ENCODE measurements around the gene SEPTIN10.
"Not testable (repeated sequence)": the region's sequence is repeated elsewhere in the genome, so short reads cannot be mapped to it uniquely, and the experiment has no call there.

SEPTIN10 gene

GRCh38 chr2:109649736-109650695 lies 36.2 kb upstream of the SEPTIN10 start:
- H3K27me3 ChIP-seq (ENCODE audit: insufficient read depth, insufficient read length) = no peaks in the 10 kb centered on the region
- peaks cover 4% of the 10 kb centered on the region for H3K4me1 ChIP-seq (ENCODE audit: insufficient read depth, insufficient read length)
- H3K9ac ChIP-seq (ENCODE audit: insufficient read length, low read depth) = no peak overlapping the region
- no peaks in the 10 kb centered on the region for H3K36me3 ChIP-seq (ENCODE audit: insufficient read depth, insufficient read length, low read length)
- H3K9me3 ChIP-seq (ENCODE audit: insufficient read depth, low read length) = no peaks in the 10 kb centered on the region
- no peak for DNase-seq (ENCODE audit: low read depth, low spot score)
- no peak for TF ChIP-seq SUZ12 (IDR thresholded peaks at IDR 0.05; ENCODE audit: extremely low read depth, insufficient read depth, insufficient read length)
- no peak for TF ChIP-seq ZNF274 (IDR thresholded peaks at IDR 0.05; ENCODE audit: low read depth, low read length)
- no peak for TF ChIP-seq YY1 (IDR thresholded peaks at IDR 0.05; ENCODE audit: insufficient read depth, insufficient read length)
- H3K4me3 ChIP-seq (ENCODE audit: insufficient read length, low read depth) = no peak overlapping the region

DNA sequence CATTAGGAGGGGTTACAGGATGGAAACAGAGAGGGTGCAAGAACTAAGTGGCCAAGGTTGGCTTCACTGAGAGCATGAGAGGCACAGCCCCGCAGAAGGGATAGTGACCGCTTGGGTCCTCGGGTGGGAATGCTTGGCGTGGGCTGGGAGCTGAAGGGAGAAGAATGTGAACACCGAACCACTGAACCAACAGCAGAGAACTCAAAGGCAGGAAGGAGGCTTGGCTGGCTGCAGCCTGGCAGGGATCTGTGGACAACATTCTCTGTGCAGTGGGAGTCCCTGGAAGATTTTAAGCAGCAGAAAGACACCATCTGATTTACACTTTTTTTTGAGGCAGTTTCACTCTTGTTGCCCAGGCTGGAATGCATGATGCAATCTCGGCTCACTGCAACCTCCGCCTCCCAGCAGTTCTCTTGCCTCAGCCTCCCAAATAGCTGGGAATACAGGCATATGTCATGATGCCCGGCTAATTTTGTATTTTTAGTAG lies 34.3 kb upstream of the SEPTIN10 start:
- peaks cover 4% of the 10 kb centered on the region for H3K4me1 ChIP-seq (ENCODE audit: insufficient read depth, insufficient read length)
- H3K9me3 ChIP-seq (ENCODE audit: insufficient read depth, low read length) = no peaks in the 10 kb centered on the region
- no peak for TF ChIP-seq YY1 (IDR thresholded peaks at IDR 0.05; ENCODE audit: insufficient read depth, insufficient read length)
- no peak for TF ChIP-seq ZNF274 (IDR thresholded peaks at IDR 0.05; ENCODE audit: low read depth, low read length)
- H3K9ac ChIP-seq (ENCODE audit: insufficient read length, low read depth) = no peak overlapping the region
- no peaks in the 10 kb centered on the region for H3K27me3 ChIP-seq (ENCODE audit: insufficient read depth, insufficient read length)
- no peaks in the 10 kb centered on the region for H3K36me3 ChIP-seq (ENCODE audit: insufficient read depth, insufficient read length, low read length)
- no peak overlapping the region for H3K4me3 ChIP-seq (ENCODE audit: insufficient read length, low read depth)
- no peak for DNase-seq (ENCODE audit: low read depth, low spot score)

DNA sequence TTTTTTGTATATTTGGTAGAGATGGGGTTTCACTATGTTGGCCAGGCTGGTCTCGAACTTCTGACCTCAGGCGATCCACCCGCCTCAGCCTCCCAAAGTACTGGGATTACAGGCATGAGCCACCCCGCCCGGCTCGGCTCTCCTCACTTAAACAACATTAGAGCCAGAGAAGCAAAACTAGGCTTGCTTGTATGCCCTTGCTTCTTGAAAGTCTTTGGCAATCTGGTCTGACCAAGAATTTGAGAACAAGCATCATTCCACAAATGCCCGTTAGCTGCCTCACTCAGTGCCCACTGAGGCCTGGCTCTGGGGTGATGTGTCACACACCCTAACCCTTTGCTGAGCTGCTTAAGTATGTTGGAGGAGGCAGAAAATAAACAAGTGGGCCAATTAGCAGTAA lies 33.9 kb upstream of the SEPTIN10 start:
- TF ChIP-seq YY1 (IDR thresholded peaks at IDR 0.05; ENCODE audit: insufficient read depth, insufficient read length) = no peak
- TF ChIP-seq ZNF274 (IDR thresholded peaks at IDR 0.05; ENCODE audit: low read depth, low read length) = no peak
- no peak for TF ChIP-seq SUZ12 (IDR thresholded peaks at IDR 0.05; ENCODE audit: extremely low read depth, insufficient read depth, insufficient read length)
- Histone ChIP-seq H3K9me3 (ENCODE audit: insufficient read depth, low read length) (no peaks in the 10 kb centered on the region), H3K27me3 (ENCODE audit: insufficient read depth, insufficient read length) (no peaks in the 10 kb centered on the region), H3K4me1 (ENCODE audit: insufficient read depth, insufficient read length) (peaks cover 4% of the 10 kb centered on the region), H3K9ac (ENCODE audit: insufficient read length, low read depth) (no peak overlapping the region), H3K36me3 (ENCODE audit: insufficient read depth, insufficient read length, low read length) (no peaks in the 10 kb centered on the region), H3K4me3 (ENCODE audit: insufficient read length, low read depth) (no peak overlapping the region)
- DNase-seq (ENCODE audit: low read depth, low spot score) = no peak

- Histone ChIP-seq H3K4me1 (ENCODE audit: insufficient read depth, insufficient read length) (peaks cover 4% of the 10 kb centered on the region), H3K4me3 (ENCODE audit: insufficient read length, low read depth) (no peak overlapping the region), H3K27me3 (ENCODE audit: insufficient read depth, insufficient read length) (no peaks in the 10 kb centered on the region), H3K9me3 (ENCODE audit: insufficient read depth, low read length) (no peaks in the 10 kb centered on the region), H3K36me3 (ENCODE audit: insufficient read depth, insufficient read length, low read length) (no peaks in the 10 kb centered on the region), H3K9ac (ENCODE audit: insufficient read length, low read depth) (no peak overlapping the region)
- no peak for TF ChIP-seq SUZ12 (IDR thresholded peaks at IDR 0.05; ENCODE audit: extremely low read depth, insufficient read depth, insufficient read length)
- no peak for TF ChIP-seq YY1 (IDR thresholded peaks at IDR 0.05; ENCODE audit: insufficient read depth, insufficient read length)
- no peak for TF ChIP-seq ZNF274 (IDR thresholded peaks at IDR 0.05; ENCODE audit: low read depth, low read length)
- no peak for DNase-seq (ENCODE audit: low read depth, low spot score)
These were observed 33.2 kb upstream of the SEPTIN10 start for GRCh38 chr2:109646961-109647360.

- no peak for TF ChIP-seq YY1 (IDR thresholded peaks at IDR 0.05; ENCODE audit: insufficient read depth, insufficient read length)
- TF ChIP-seq ZNF274 (IDR thresholded peaks at IDR 0.05; ENCODE audit: low read depth, low read length) = no peak
- TF ChIP-seq SUZ12 (IDR thresholded peaks at IDR 0.05; ENCODE audit: extremely low read depth, insufficient read depth, insufficient read length) = no peak
- Histone ChIP-seq H3K36me3 (ENCODE audit: insufficient read depth, insufficient read length, low read length) (no peaks in the 10 kb centered on the region), H3K4me3 (ENCODE audit: insufficient read length, low read depth) (no peak overlapping the region), H3K9ac (ENCODE audit: insufficient read length, low read depth) (peak overlapping the region; percentile 44), H3K27me3 (ENCODE audit: insufficient read depth, insufficient read length) (no peaks in the 10 kb centered on the region), H3K4me1 (ENCODE audit: insufficient read depth, insufficient read length) (peaks cover 4% of the 10 kb centered on the region), H3K9me3 (ENCODE audit: insufficient read depth, low read length) (no peaks in the 10 kb centered on the region)
- peak; percentile 23 for DNase-seq (ENCODE audit: low read depth, low spot score)
These were observed 31.8 kb upstream of the SEPTIN10 start for GRCh38 chr2:109645412-109646184.

- DNase-seq (ENCODE audit: low read depth, low spot score) = peak; percentile 43
- Histone ChIP-seq H3K4me1 (ENCODE audit: insufficient read depth, insufficient read length) (peaks cover 4% of the 10 kb centered on the region), H3K36me3 (ENCODE audit: insufficient read depth, insufficient read length, low read length) (no peaks in the 10 kb centered on the region), H3K4me3 (ENCODE audit: insufficient read length, low read depth) (peak overlapping the region; percentile 1), H3K27me3 (ENCODE audit: insufficient read depth, insufficient read length) (no peaks in the 10 kb centered on the region), H3K9me3 (ENCODE audit: insufficient read depth, low read length) (no peaks in the 10 kb centered on the region), H3K9ac (ENCODE audit: insufficient read length, low read depth) (peak overlapping the region; percentile 44)
- no peak for TF ChIP-seq SUZ12 (IDR thresholded peaks at IDR 0.05; ENCODE audit: extremely low read depth, insufficient read depth, insufficient read length)
- TF ChIP-seq ZNF274 (IDR thresholded peaks at IDR 0.05; ENCODE audit: low read depth, low read length) = no peak
- no peak for TF ChIP-seq YY1 (IDR thresholded peaks at IDR 0.05; ENCODE audit: insufficient read depth, insufficient read length)
These were observed 31.0 kb upstream of the SEPTIN10 start for GRCh38 chr2:109644571-109645275.

DNA sequence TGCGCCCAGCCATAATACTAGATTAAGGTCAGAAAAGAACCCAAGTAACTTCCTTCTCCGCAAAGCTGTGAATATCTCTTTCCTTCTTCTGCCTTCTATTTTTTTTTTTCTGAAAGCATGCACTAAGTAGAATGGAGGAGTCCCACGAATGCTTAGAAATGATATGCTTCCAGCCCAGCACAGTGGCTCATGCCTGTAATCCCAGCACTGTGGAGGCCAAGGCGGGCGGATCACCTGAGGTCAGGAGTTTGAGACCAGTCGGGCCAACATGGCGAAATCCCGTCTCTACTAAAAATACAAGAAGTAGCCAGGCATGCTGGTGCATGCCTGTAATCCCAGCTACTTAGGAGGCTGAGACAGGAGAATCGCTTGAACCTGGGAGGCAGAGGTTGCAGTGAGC lies 26.2 kb upstream of the SEPTIN10 start:
- not testable (repeated sequence) for H3K27me3 ChIP-seq (ENCODE audit: insufficient read depth, insufficient read length); H3K4me3 ChIP-seq (ENCODE audit: insufficient read length, low read depth); H3K36me3 ChIP-seq (ENCODE audit: insufficient read depth, insufficient read length, low read length); H3K4me1 ChIP-seq (ENCODE audit: insufficient read depth, insufficient read length); H3K9ac ChIP-seq (ENCODE audit: insufficient read length, low read depth); DNase-seq (ENCODE audit: low read depth, low spot score); H3K9me3 ChIP-seq (ENCODE audit: insufficient read depth, low read length)

Measured in NT2/D1 (cell line).